Measurements from ENCODE around the gene GJD2. TPM values are rescaled to one million over a fixed set of nuclear protein-coding genes. Genes with fewer than 3 reads are reported as not detected.

GJD2 gene
- total RNA-seq, 1 donor from 2014 or later, result not detected

GRCh38 chr15:34732430-34732829 lies 22.4 kb downstream of the GJD2 start:
- Histone ChIP-seq H3K36me3 (ENCODE audit: control insufficient read depth in 3 of 3, insufficient read depth in 3 of 3, low read length in 3 of 3) (no peaks in the 10 kb centered on the region), H3K9me3 (ENCODE audit: control insufficient read depth in 3 of 3, low read length in 3 of 3) (no peaks in the 10 kb centered on the region), H3K4me3 (ENCODE audit: low read length in 3 of 3) (no peak overlapping the region), H3K27ac (ENCODE audit: low read depth, low read length) (no peak overlapping the region), H3K4me1 (ENCODE audit: control insufficient read depth in 3 of 3, insufficient read depth in 3 of 3, low read length in 3 of 3) (peaks cover 0 to 3% (median 0%) of the 10 kb centered on the region in 3 donors), H3K9ac (ENCODE audit: low read depth in 1 of 3, low read length in 3 of 3) (no peak overlapping the region), H3K27me3 (ENCODE audit: control insufficient read depth in 3 of 3, insufficient read depth in 3 of 3, low read length in 3 of 3) (peaks cover 0 to 2% (median 0%) of the 10 kb centered on the region in 3 donors)

GRCh38 chr15:34730701-34731100 lies 24.1 kb downstream of the GJD2 start:
- H3K36me3 ChIP-seq (ENCODE audit: control insufficient read depth in 3 of 3, insufficient read depth in 3 of 3, low read length in 3 of 3), result no peaks in the 10 kb centered on the region
- no peak overlapping the region for H3K9ac ChIP-seq (ENCODE audit: low read depth in 1 of 3, low read length in 3 of 3)
- no peak overlapping the region for H3K27ac ChIP-seq (ENCODE audit: low read depth, low read length)
- H3K9me3 ChIP-seq (ENCODE audit: control insufficient read depth in 3 of 3, low read length in 3 of 3), result no peaks in the 10 kb centered on the region
- peaks cover 0 to 2% (median 0%) of the 10 kb centered on the region in 3 donors for H3K27me3 ChIP-seq (ENCODE audit: control insufficient read depth in 3 of 3, insufficient read depth in 3 of 3, low read length in 3 of 3)
- peaks cover 0 to 7% (median 3%) of the 10 kb centered on the region in 3 donors for H3K4me1 ChIP-seq (ENCODE audit: control insufficient read depth in 3 of 3, insufficient read depth in 3 of 3, low read length in 3 of 3)
- no peak overlapping the region for H3K4me3 ChIP-seq (ENCODE audit: low read length in 3 of 3)

GRCh38 chr15:34729886-34730285 lies 24.9 kb downstream of the GJD2 start:
- H3K9ac ChIP-seq (ENCODE audit: low read depth in 1 of 3, low read length in 3 of 3), result no peak overlapping the region
- no peak overlapping the region for H3K27ac ChIP-seq (ENCODE audit: low read depth, low read length)
- no peaks in the 10 kb centered on the region for H3K36me3 ChIP-seq (ENCODE audit: control insufficient read depth in 3 of 3, insufficient read depth in 3 of 3, low read length in 3 of 3)
- no peak overlapping the region for H3K4me3 ChIP-seq (ENCODE audit: low read length in 3 of 3)
- peaks cover 0 to 14% (median 7%) of the 10 kb centered on the region in 3 donors for H3K4me1 ChIP-seq (ENCODE audit: control insufficient read depth in 3 of 3, insufficient read depth in 3 of 3, low read length in 3 of 3)
- H3K27me3 ChIP-seq (ENCODE audit: control insufficient read depth in 3 of 3, insufficient read depth in 3 of 3, low read length in 3 of 3), result peaks cover 0 to 2% (median 0%) of the 10 kb centered on the region in 3 donors
- H3K9me3 ChIP-seq (ENCODE audit: control insufficient read depth in 3 of 3, low read length in 3 of 3), result no peaks in the 10 kb centered on the region

GRCh38 chr15:34729056-34729455 lies 25.7 kb downstream of the GJD2 start:
- no peak overlapping the region for H3K27ac ChIP-seq (ENCODE audit: low read depth, low read length)
- no peak overlapping the region for H3K9ac ChIP-seq (ENCODE audit: low read depth in 1 of 3, low read length in 3 of 3)

GRCh38 chr15:34726406-34727100 lies 28.2 kb downstream of the GJD2 start:
- no peak overlapping the region for H3K9ac ChIP-seq (ENCODE audit: low read depth in 1 of 3, low read length in 3 of 3)

More at GRCh38 chr15:34729056-34729455, 25.7 kb downstream of the GJD2 start:
- no peak overlapping the region for H3K4me3 ChIP-seq (ENCODE audit: low read length in 3 of 3)
- no peaks in the 10 kb centered on the region for H3K9me3 ChIP-seq (ENCODE audit: control insufficient read depth in 3 of 3, low read length in 3 of 3)
- H3K27me3 ChIP-seq (ENCODE audit: control insufficient read depth in 3 of 3, insufficient read depth in 3 of 3, low read length in 3 of 3), result peaks cover 0 to 2% (median 0%) of the 10 kb centered on the region in 3 donors
- no peaks in the 10 kb centered on the region for H3K36me3 ChIP-seq (ENCODE audit: control insufficient read depth in 3 of 3, insufficient read depth in 3 of 3, low read length in 3 of 3)
- peaks cover 3 to 20% (median 14%) of the 10 kb centered on the region in 3 donors for H3K4me1 ChIP-seq (ENCODE audit: control insufficient read depth in 3 of 3, insufficient read depth in 3 of 3, low read length in 3 of 3)

GRCh38 chr15:34725556-34725955 lies 29.2 kb downstream of the GJD2 start:
- no peaks in the 10 kb centered on the region for H3K27me3 ChIP-seq (ENCODE audit: control insufficient read depth in 3 of 3, insufficient read depth in 3 of 3, low read length in 3 of 3)
- no peak overlapping the region for H3K9ac ChIP-seq (ENCODE audit: low read depth in 1 of 3, low read length in 3 of 3)
- H3K27ac ChIP-seq (ENCODE audit: low read depth, low read length), result no peak overlapping the region
- H3K4me3 ChIP-seq (ENCODE audit: low read length in 3 of 3), result no peak overlapping the region
- no peaks in the 10 kb centered on the region for H3K36me3 ChIP-seq (ENCODE audit: control insufficient read depth in 3 of 3, insufficient read depth in 3 of 3, low read length in 3 of 3)
- peaks cover 14 to 46% (median 31%) of the 10 kb centered on the region in 3 donors for H3K4me1 ChIP-seq (ENCODE audit: control insufficient read depth in 3 of 3, insufficient read depth in 3 of 3, low read length in 3 of 3)
- no peaks in the 10 kb centered on the region for H3K9me3 ChIP-seq (ENCODE audit: control insufficient read depth in 3 of 3, low read length in 3 of 3)

More at GRCh38 chr15:34726406-34727100, 28.2 kb downstream of the GJD2 start:
- Histone ChIP-seq H3K4me1 (ENCODE audit: control insufficient read depth in 3 of 3, insufficient read depth in 3 of 3, low read length in 3 of 3) (peaks cover 12 to 38% (median 31%) of the 10 kb centered on the region in 3 donors), H3K36me3 (ENCODE audit: control insufficient read depth in 3 of 3, insufficient read depth in 3 of 3, low read length in 3 of 3) (no peaks in the 10 kb centered on the region), H3K27ac (ENCODE audit: low read depth, low read length) (no peak overlapping the region), H3K4me3 (ENCODE audit: low read length in 3 of 3) (no peak overlapping the region), H3K9me3 (ENCODE audit: control insufficient read depth in 3 of 3, low read length in 3 of 3) (no peaks in the 10 kb centered on the region), H3K27me3 (ENCODE audit: control insufficient read depth in 3 of 3, insufficient read depth in 3 of 3, low read length in 3 of 3) (no peaks in the 10 kb centered on the region)

GRCh38 chr15:34724481-34724880 lies 30.3 kb downstream of the GJD2 start:
- H3K27ac ChIP-seq (ENCODE audit: low read depth, low read length), result no peak overlapping the region
- H3K9ac ChIP-seq (ENCODE audit: low read depth in 1 of 3, low read length in 3 of 3), result no peak overlapping the region
- H3K4me1 ChIP-seq (ENCODE audit: control insufficient read depth in 3 of 3, insufficient read depth in 3 of 3, low read length in 3 of 3), result peaks cover 25 to 56% (median 39%) of the 10 kb centered on the region in 3 donors

GRCh38 chr15:34722439-34722836 lies 32.4 kb downstream of the GJD2 start:
- no peaks in the 10 kb centered on the region for H3K36me3 ChIP-seq (ENCODE audit: control insufficient read depth in 3 of 3, insufficient read depth in 3 of 3, low read length in 3 of 3)
- no peaks in the 10 kb centered on the region for H3K9me3 ChIP-seq (ENCODE audit: control insufficient read depth in 3 of 3, low read length in 3 of 3)
- H3K27ac ChIP-seq (ENCODE audit: low read depth, low read length), result peak overlapping the region; percentile 63
- H3K27me3 ChIP-seq (ENCODE audit: control insufficient read depth in 3 of 3, insufficient read depth in 3 of 3, low read length in 3 of 3), result no peaks in the 10 kb centered on the region
- peak overlapping the region in 2 of 3 donors; percentile 19 to 42 for H3K4me3 ChIP-seq (ENCODE audit: low read length in 3 of 3)
- H3K4me1 ChIP-seq (ENCODE audit: control insufficient read depth in 3 of 3, insufficient read depth in 3 of 3, low read length in 3 of 3), result peaks cover 36 to 75% (median 57%) of the 10 kb centered on the region in 3 donors
- H3K9ac ChIP-seq (ENCODE audit: low read depth in 1 of 3, low read length in 3 of 3), result peak overlapping the region in 2 of 3 donors; percentile 41 to 47

More at GRCh38 chr15:34724481-34724880, 30.3 kb downstream of the GJD2 start:
- Histone ChIP-seq H3K4me3 (ENCODE audit: low read length in 3 of 3) (no peak overlapping the region), H3K9me3 (ENCODE audit: control insufficient read depth in 3 of 3, low read length in 3 of 3) (no peaks in the 10 kb centered on the region), H3K36me3 (ENCODE audit: control insufficient read depth in 3 of 3, insufficient read depth in 3 of 3, low read length in 3 of 3) (no peaks in the 10 kb centered on the region), H3K27me3 (ENCODE audit: control insufficient read depth in 3 of 3, insufficient read depth in 3 of 3, low read length in 3 of 3) (no peaks in the 10 kb centered on the region)

GRCh38 chr15:34721802-34722438 lies 32.9 kb downstream of the GJD2 start:
- peak overlapping the region in 2 of 3 donors; percentile 41 to 47 for H3K9ac ChIP-seq (ENCODE audit: low read depth in 1 of 3, low read length in 3 of 3)
- H3K36me3 ChIP-seq (ENCODE audit: control insufficient read depth in 3 of 3, insufficient read depth in 3 of 3, low read length in 3 of 3), result no peaks in the 10 kb centered on the region
- no peaks in the 10 kb centered on the region for H3K9me3 ChIP-seq (ENCODE audit: control insufficient read depth in 3 of 3, low read length in 3 of 3)
- H3K27ac ChIP-seq (ENCODE audit: low read depth, low read length), result peak overlapping the region; percentile 63
- peaks cover 38 to 79% (median 62%) of the 10 kb centered on the region in 3 donors for H3K4me1 ChIP-seq (ENCODE audit: control insufficient read depth in 3 of 3, insufficient read depth in 3 of 3, low read length in 3 of 3)
- peak overlapping the region; percentile 19 to 42 (median 42) for H3K4me3 ChIP-seq (ENCODE audit: low read length in 3 of 3)
- H3K27me3 ChIP-seq (ENCODE audit: control insufficient read depth in 3 of 3, insufficient read depth in 3 of 3, low read length in 3 of 3), result no peaks in the 10 kb centered on the region
